Lung (tissue), 12 donors: Measurements from ENCODE around the gene TBC1D1. TPM values are rescaled to one million over a fixed set of nuclear protein-coding genes. Genes with fewer than 3 reads are reported as not detected.

Source experiments
- ATAC-seq: fragments of 200-7000 bp; cut with Tn5 transposase; one replicate; pipeline ENCODE4 v1.9.1; 2020; ENCODE audit warnings: moderate number of reproducible peaks; ENCODE audit not compliant: insufficient read depth, low FRiP score
- DNase-seq, 3 donors: peaks; one replicate each; pipeline ENCODE4 v3.0.0-alpha.2; 2013 to 2017
- H3K27ac ChIP-seq, 2 donors: one replicate each; pipeline ENCODE4 v1.5.1; 2013; ENCODE audit warnings: mild to moderate bottlenecking in 2 of 2, moderate library complexity in 2 of 2, control low read depth in 1 of 2, inconsistent platforms in 1 of 2, low read depth in 1 of 2, low read length in 1 of 2
- H3K27me3 ChIP-seq, 3 donors: one replicate each; pipeline ENCODE4 v1.5.1; 2013; ENCODE audit warnings: low read length in 2 of 3; ENCODE audit not compliant: control insufficient read depth in 3 of 3, insufficient read depth in 3 of 3
- H3K36me3 ChIP-seq, 4 donors: one replicate each; pipeline ENCODE4 v1.5.1; 2013; ENCODE audit warnings: low read length in 4 of 4, mild to moderate bottlenecking in 1 of 4, moderate library complexity in 1 of 4; ENCODE audit not compliant: control insufficient read depth in 4 of 4, insufficient read depth in 4 of 4
- H3K4me1 ChIP-seq, 5 donors: one replicate each; pipeline ENCODE4 v1.5.1; 2013; ENCODE audit warnings: low read length in 5 of 5, mild to moderate bottlenecking in 2 of 5, moderate library complexity in 1 of 5; ENCODE audit not compliant: control insufficient read depth in 5 of 5, insufficient read depth in 5 of 5
- H3K4me3 ChIP-seq: one replicate; pipeline ENCODE4 v1.5.1; 2013; ENCODE audit warnings: mild to moderate bottlenecking, control low read depth, moderate library complexity
- H3K9ac ChIP-seq, 2 donors: one replicate each; pipeline ENCODE4 v1.5.1; 2013; ENCODE audit warnings: low read length in 2 of 2, control low read depth in 1 of 2; ENCODE audit not compliant: insufficient read depth in 1 of 2
- H3K9me3 ChIP-seq, 4 donors: one replicate each; pipeline ENCODE4 v1.5.1; 2013; ENCODE audit warnings: low read length in 3 of 4, mild to moderate bottlenecking in 1 of 4, moderate library complexity in 1 of 4; ENCODE audit not compliant: control insufficient read depth in 4 of 4, insufficient read depth in 3 of 4
- WGBS, 2 donors: extraction: QIAGEN DNeasy Blood & Tissue Kit; methylation state at CpG; one replicate each; pipeline ENCODE4 v1.1.7; 2013; 5-methylcytosine and 5-hydroxymethylcytosine counted together
- polyA plus RNA-seq, 2 donors: library from polyadenylated mRNA; stranded (reverse); fragments of 200-250 nt; gene quantifications; one replicate each; pipeline ENCODE4 v1.2.1, GENCODE V29; 2013
- total RNA-seq, 2 donors: library from RNA; depleted of rRNA in 1 of 2; stranded (reverse); fragments of >200 nt in 1 of 2; gene quantifications; one replicate each; pipeline ENCODE4 v1.2.1, GENCODE V29; 2014 to 2021
- TF ChIP-seq, protein P1 (sequence below): IDR thresholded peaks from 2 replicates; pipeline ENCODE4 v1.5.1; 2012; ENCODE audit warnings: mild to moderate bottlenecking; ENCODE audit errors: control extremely low read depth, extremely low read depth
- donor health status: control.
- donor health status: control.
- donor health status: Bipolar disorder and iron deficiency.
- donor health status: healthy.
- donor health status: DM: yes; HTN: yes; CAD: no.

Gene TBC1D1
- total and polyA plus RNA-seq, 4 donors: 23.6 to 71.1 (median 43.9) TPM

- no peak overlapping the region for H3K9ac ChIP-seq
- 76 to 78% methylated on average over 5 of the region's 5 CpGs for WGBS, 2 donors
- no peak for DNase-seq
- no peaks in the 10 kb centered on the region for H3K36me3 ChIP-seq
- no peak overlapping the region for H3K4me3 ChIP-seq
- H3K4me1 ChIP-seq: peaks cover 0 to 8% (median 1%) of the 10 kb centered on the region in 5 donors
- H3K27me3 ChIP-seq: no peaks in the 10 kb centered on the region
- no peak for ATAC-seq
- no peaks in the 10 kb centered on the region for H3K9me3 ChIP-seq
- H3K27ac ChIP-seq: no peak overlapping the region
- TF ChIP-seq, protein P1, sequence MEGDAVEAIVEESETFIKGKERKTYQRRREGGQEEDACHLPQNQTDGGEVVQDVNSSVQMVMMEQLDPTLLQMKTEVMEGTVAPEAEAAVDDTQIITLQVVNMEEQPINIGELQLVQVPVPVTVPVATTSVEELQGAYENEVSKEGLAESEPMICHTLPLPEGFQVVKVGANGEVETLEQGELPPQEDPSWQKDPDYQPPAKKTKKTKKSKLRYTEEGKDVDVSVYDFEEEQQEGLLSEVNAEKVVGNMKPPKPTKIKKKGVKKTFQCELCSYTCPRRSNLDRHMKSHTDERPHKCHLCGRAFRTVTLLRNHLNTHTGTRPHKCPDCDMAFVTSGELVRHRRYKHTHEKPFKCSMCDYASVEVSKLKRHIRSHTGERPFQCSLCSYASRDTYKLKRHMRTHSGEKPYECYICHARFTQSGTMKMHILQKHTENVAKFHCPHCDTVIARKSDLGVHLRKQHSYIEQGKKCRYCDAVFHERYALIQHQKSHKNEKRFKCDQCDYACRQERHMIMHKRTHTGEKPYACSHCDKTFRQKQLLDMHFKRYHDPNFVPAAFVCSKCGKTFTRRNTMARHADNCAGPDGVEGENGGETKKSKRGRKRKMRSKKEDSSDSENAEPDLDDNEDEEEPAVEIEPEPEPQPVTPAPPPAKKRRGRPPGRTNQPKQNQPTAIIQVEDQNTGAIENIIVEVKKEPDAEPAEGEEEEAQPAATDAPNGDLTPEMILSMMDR: no peak
These were observed 294.7 kb downstream of the TBC1D1 start for GRCh38 chr4:38185406-38186144.

- Histone ChIP-seq H3K4me1 (peaks cover 0 to 8% (median 2%) of the 10 kb centered on the region in 5 donors), H3K9ac (no peak overlapping the region), H3K4me3 (no peak overlapping the region), H3K9me3 (no peaks in the 10 kb centered on the region), H3K27ac (no peak overlapping the region), H3K27me3 (no peaks in the 10 kb centered on the region), H3K36me3 (no peaks in the 10 kb centered on the region)
- ATAC-seq (no peak), DNase-seq (no peak)
- 86 to 88% methylated on average over 9 of the region's 9 CpGs for WGBS, 2 donors
- TF ChIP-seq, protein P1: no peak
These were observed 297.3 kb downstream of the TBC1D1 start for GRCh38 chr4:38188136-38188535.

DNA sequence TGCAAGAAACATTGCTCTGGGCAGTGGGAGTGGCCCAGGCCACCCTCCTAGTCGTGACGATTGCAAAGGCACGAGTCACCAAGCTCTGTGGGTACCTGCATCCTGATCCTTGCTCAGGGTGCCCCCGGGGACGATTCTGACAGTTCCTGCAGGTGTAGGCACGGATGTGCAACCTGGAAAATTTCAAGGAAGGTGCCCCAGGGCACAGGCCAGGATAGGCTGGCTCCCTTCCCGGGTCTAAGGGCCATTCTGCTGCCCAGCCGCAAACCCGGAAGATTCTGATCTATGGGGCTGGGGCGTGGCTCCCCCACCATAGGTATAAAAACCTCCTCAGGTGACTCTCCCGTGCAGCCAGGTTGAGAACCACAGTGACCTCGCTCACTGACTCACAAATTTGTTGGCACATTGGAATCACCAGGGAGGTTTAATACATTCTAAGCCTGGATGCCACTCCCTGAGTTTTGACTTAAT lies 297.8 kb downstream of the TBC1D1 start:
- H3K27me3 ChIP-seq: no peaks in the 10 kb centered on the region

More for the DNA sequence above, 297.8 kb downstream of the TBC1D1 start:
- Histone ChIP-seq H3K9ac (no peak overlapping the region), H3K4me1 (peaks cover 0 to 8% (median 2%) of the 10 kb centered on the region in 5 donors), H3K4me3 (no peak overlapping the region), H3K27ac (no peak overlapping the region), H3K36me3 (no peaks in the 10 kb centered on the region), H3K9me3 (no peaks in the 10 kb centered on the region)
- TF ChIP-seq, protein P1: no peak
- no peak for DNase-seq
- peak; percentile 16 for ATAC-seq
- 71 to 78% methylated on average over 12 of the region's 12 CpGs for WGBS, 2 donors

Other genes starting within 250 kb of the TBC1D1 start
- 10 to 100 TPM; 33.5 to 47.4 TPM for gene RELL1, start 204.7 kb upstream of the TBC1D1 start, total RNA-seq
- 1 to 10 TPM; 1.8 to 7.7 TPM for gene RELL1, start 204.7 kb upstream of the TBC1D1 start, polyA plus RNA-seq
- 10 to 100 TPM; 22.5 to 28.9 TPM for gene PGM2, start 64.4 kb upstream of the TBC1D1 start, total RNA-seq
- 10 to 100 TPM in 1 of 2 donors, 1 to 10 TPM in 1; 4.8 to 14.3 TPM for gene PGM2, start 64.4 kb upstream of the TBC1D1 start, polyA plus RNA-seq
- gene PTTG2, start 69.3 kb downstream of the TBC1D1 start, total RNA-seq: under 1 TPM in 1 of 2 donors, not detected in 1; 0.52 TPM
- under 1 TPM in 1 of 2 donors, not detected in 1; 0.11 TPM for gene PTTG2, start 69.3 kb downstream of the TBC1D1 start, polyA plus RNA-seq